Measurements from ENCODE around the gene LRMDA. TPM values are rescaled to one million over a fixed set of nuclear protein-coding genes. Genes with fewer than 3 reads are reported as not detected.

LRMDA gene
- total RNA-seq, 1 experiment from 2014 or later = 4.8 TPM

- no TSS peak for BruUV-seq (replicated peaks)
- Histone ChIP-seq H3K9me2 (ENCODE audit: insufficient read depth) (no peaks in the 10 kb centered on the region), H3K27ac (ENCODE audit: low read depth, low read length) (no peak overlapping the region), H4K20me1 (ENCODE audit: insufficient read depth) (no peaks in the 10 kb centered on the region), H3K36me3 (ENCODE audit: control insufficient read depth in 1 of 2, insufficient read depth in 2 of 2, low read length in 2 of 2) (no peaks in the 10 kb centered on the region), H3K9me3 (ENCODE audit: control insufficient read depth in 1 of 2, insufficient read depth in 1 of 2, low read depth in 1 of 2, low read length in 2 of 2) (no peaks in the 10 kb centered on the region), H3K79me2 (ENCODE audit: insufficient read depth, low read length) (no peaks in the 10 kb centered on the region), H3K4me3 (replicated peaks in 1 of 2; ENCODE audit: low read depth in 1 of 2, low read length in 2 of 2) (no peak overlapping the region), H3K4me2 (ENCODE audit: low read length) (no peak overlapping the region), H3K27me3 (ENCODE audit: insufficient read depth, low read length) (peaks cover 14% of the 10 kb centered on the region; the same call in 1 of the 2 replicates), H3K9ac (ENCODE audit: low read length) (no peak overlapping the region), H3K4me1 (ENCODE audit: control insufficient read depth in 1 of 2, insufficient read depth in 2 of 2, low read length in 2 of 2) (no peaks in the 10 kb centered on the region), H2AFZ (ENCODE audit: low read depth, low read length, poor library complexity, severe bottlenecking) (no peak overlapping the region)
- ChIA-PET RAD21 (ENCODE audit: low non-redundant PET in 1 of 2, low total read pairs in 2 of 2, uncharacterized antibody in 2 of 2, unreplicated experiment in 2 of 2) (no interaction called here), POLR2A (no interaction called here), CTCF (interaction anchor here (1.2 to 1.3 kb wide), 2 partner anchors 11 to 246 kb away, joined by 3 to 4 read pairs; no protein-coding TSS in a partner anchor)
- TF ChIP-seq EZH2 (IDR thresholded peaks at IDR 0.05) (no peak), SIN3A (IDR thresholded peaks at IDR 0.05; ENCODE audit: low read depth) (no peak), ZFX (IDR thresholded peaks at IDR 0.05) (no peak), ZBTB33 (IDR thresholded peaks at IDR 0.05; ENCODE audit: extremely low read depth, insufficient replicate concordance, low read length) (no peak), SRF (IDR thresholded peaks at IDR 0.05; ENCODE audit: low read depth) (no peak), CEBPB (IDR thresholded peaks at IDR 0.05; ENCODE audit: low read depth) (no peak), ATF3 (IDR thresholded peaks at IDR 0.05) (no peak), EZH2phosphoT487 (IDR thresholded peaks at IDR 0.05; ENCODE audit: borderline replicate concordance) (no peak), TCF7L2 (IDR thresholded peaks at IDR 0.05; ENCODE audit: borderline replicate concordance, extremely low read depth, insufficient read depth, insufficient read length) (no peak), ELF1 (IDR thresholded peaks at IDR 0.05; ENCODE audit: borderline replicate concordance, low read depth) (no peak), CBX3 (IDR thresholded peaks at IDR 0.05; ENCODE audit: low read depth) (no peak), POLR2AphosphoS5 (IDR thresholded peaks at IDR 0.05; ENCODE audit: low read depth, low read length) (no peak), ZNF274 (IDR thresholded peaks at IDR 0.05; ENCODE audit: low read depth, low read length) (no peak), JUND (IDR thresholded peaks at IDR 0.05) (no peak), YY1 (IDR thresholded peaks at IDR 0.05; ENCODE audit: extremely low read depth, insufficient replicate concordance, low read depth, low read length) (no peak)
- TF ChIP-seq, protein P1, sequence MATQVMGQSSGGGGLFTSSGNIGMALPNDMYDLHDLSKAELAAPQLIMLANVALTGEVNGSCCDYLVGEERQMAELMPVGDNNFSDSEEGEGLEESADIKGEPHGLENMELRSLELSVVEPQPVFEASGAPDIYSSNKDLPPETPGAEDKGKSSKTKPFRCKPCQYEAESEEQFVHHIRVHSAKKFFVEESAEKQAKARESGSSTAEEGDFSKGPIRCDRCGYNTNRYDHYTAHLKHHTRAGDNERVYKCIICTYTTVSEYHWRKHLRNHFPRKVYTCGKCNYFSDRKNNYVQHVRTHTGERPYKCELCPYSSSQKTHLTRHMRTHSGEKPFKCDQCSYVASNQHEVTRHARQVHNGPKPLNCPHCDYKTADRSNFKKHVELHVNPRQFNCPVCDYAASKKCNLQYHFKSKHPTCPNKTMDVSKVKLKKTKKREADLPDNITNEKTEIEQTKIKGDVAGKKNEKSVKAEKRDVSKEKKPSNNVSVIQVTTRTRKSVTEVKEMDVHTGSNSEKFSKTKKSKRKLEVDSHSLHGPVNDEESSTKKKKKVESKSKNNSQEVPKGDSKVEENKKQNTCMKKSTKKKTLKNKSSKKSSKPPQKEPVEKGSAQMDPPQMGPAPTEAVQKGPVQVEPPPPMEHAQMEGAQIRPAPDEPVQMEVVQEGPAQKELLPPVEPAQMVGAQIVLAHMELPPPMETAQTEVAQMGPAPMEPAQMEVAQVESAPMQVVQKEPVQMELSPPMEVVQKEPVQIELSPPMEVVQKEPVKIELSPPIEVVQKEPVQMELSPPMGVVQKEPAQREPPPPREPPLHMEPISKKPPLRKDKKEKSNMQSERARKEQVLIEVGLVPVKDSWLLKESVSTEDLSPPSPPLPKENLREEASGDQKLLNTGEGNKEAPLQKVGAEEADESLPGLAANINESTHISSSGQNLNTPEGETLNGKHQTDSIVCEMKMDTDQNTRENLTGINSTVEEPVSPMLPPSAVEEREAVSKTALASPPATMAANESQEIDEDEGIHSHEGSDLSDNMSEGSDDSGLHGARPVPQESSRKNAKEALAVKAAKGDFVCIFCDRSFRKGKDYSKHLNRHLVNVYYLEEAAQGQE (IDR thresholded peaks at IDR 0.05; ENCODE audit: low read depth) = no peak
- DNase-seq (ENCODE audit: low read depth, low spot score) (no peak), ATAC-seq (no peak)
- intact Hi-C loops (cut with micrococcal nuclease) = loop anchor here (5.0 kb wide), 1 partner anchor 1064 kb away; the partner anchor contains the start of gene COMTD1
Measured at GRCh38 chr10:76301211-76301610, 869.8 kb downstream of the LRMDA start.

Measured in HCT116 (cell line).